A549 (cell line): ENCODE measurements around the gene NXN. TPM values are rescaled to one million over a fixed set of nuclear protein-coding genes. Genes with fewer than 3 reads are reported as not detected.

Experiments
- BHLHE40 ChIP-seq: IDR thresholded peaks from 2 replicates; pipeline ENCODE4 v1.6.1; 2012; ENCODE audit warnings: low read depth, low read length, inconsistent platforms
- CBX2 ChIP-seq: fragments of 200-600 bp; sonication (generic); IDR thresholded peaks from 2 replicates; pipeline ENCODE4 v1.6.1; 2016; ENCODE audit warnings: low read depth, mild to moderate bottlenecking, borderline replicate concordance
- CHD2 ChIP-seq: fragments of 150-350 bp; IDR thresholded peaks from 2 replicates; pipeline ENCODE4 v1.6.1; 2014; ENCODE audit warnings: low read length; ENCODE audit not compliant: partially characterized antibody
- ESRRA ChIP-seq: fragments of 150-350 bp; IDR thresholded peaks from 2 replicates; pipeline ENCODE4 v1.6.1; 2014; ENCODE audit warnings: mild to moderate bottlenecking, low read length, borderline replicate concordance
- FOSB ChIP-seq: fragments of 250-450 bp; sonication (Bioruptor Pico); IDR thresholded peaks from 2 replicates; pipeline ENCODE4 v1.5.0; 2020; ENCODE audit warnings: mild to moderate bottlenecking, moderate library complexity
- FOSL2 ChIP-seq, 2 experiments: fragments of 450-650 bp in 1 of 2; fragments of >200 bp in 1 of 2; sonication (Bioruptor Twin) in 1 of 2; formaldehyde crosslinking; IDR thresholded peaks; 2 replicates each; pipeline versions ENCODE4 v1.5.0 to v1.6.1; 2016 to 2020; ENCODE audit warnings: mild to moderate bottlenecking in 1 of 2, moderate library complexity in 1 of 2
- FOXS1 ChIP-seq: fragments of 250-450 bp; sonication (Bioruptor Pico); IDR thresholded peaks from 2 replicates; pipeline ENCODE4 v1.5.0; 2020; ENCODE audit warnings: mild to moderate bottlenecking, moderate library complexity
- GATA3 ChIP-seq: IDR thresholded peaks from 2 replicates; pipeline ENCODE4 v1.6.1; 2012; ENCODE audit warnings: borderline replicate concordance
- HDAC2 ChIP-seq: fragments of 200-600 bp; sonication (generic); IDR thresholded peaks from 2 replicates; pipeline ENCODE4 v1.6.1; 2016
- HOXA7 ChIP-seq: fragments of 250-450 bp; sonication (Bioruptor Pico); IDR thresholded peaks from 2 replicates; pipeline ENCODE4 v1.5.0; 2020; ENCODE audit warnings: mild to moderate bottlenecking, moderate library complexity
- HOXB13 ChIP-seq: fragments of 250-450 bp; sonication (Bioruptor Pico); IDR thresholded peaks from 2 replicates; pipeline ENCODE4 v1.5.0; 2020; ENCODE audit warnings: low read depth, mild to moderate bottlenecking, moderate library complexity
- JUN ChIP-seq, 2 experiments: fragments of >200 bp; sonication (Bioruptor Twin); formaldehyde crosslinking; IDR thresholded peaks; 2 replicates in 1 of 2; 3 replicates in 1 of 2; pipeline ENCODE4 v1.6.1; 2016 to 2017
- KDM1A ChIP-seq: fragments of 200-600 bp; sonication (generic); IDR thresholded peaks from 2 replicates; pipeline ENCODE4 v1.6.1; 2016; ENCODE audit warnings: low read depth, mild to moderate bottlenecking
- NFE2L2 ChIP-seq: fragments of 150-350 bp; conservative IDR thresholded peaks from 2 replicates; pipeline ENCODE4 v1.6.1; 2014; ENCODE audit warnings: low read length
- NPAS2 ChIP-seq: fragments of 250-450 bp; sonication (Bioruptor Pico); IDR thresholded peaks from 2 replicates; pipeline ENCODE4 v1.8.0; 2022; ENCODE audit warnings: mild to moderate bottlenecking, moderate library complexity, borderline replicate concordance
- NR3C1 ChIP-seq: fragments of >200 bp; sonication (Bioruptor Twin); formaldehyde crosslinking; IDR thresholded peaks from 3 replicates; pipeline ENCODE4 v1.6.1; 2017
- POLR2A ChIP-seq: IDR thresholded peaks from 2 replicates; pipeline ENCODE4 v1.6.1; 2012; ENCODE audit warnings: mild to moderate bottlenecking, low read length
- RARB ChIP-seq: fragments of 250-450 bp; sonication (Bioruptor Pico); IDR thresholded peaks from 2 replicates; pipeline ENCODE4 v1.8.0; 2021; ENCODE audit warnings: mild to moderate bottlenecking, moderate library complexity
- RCOR1 ChIP-seq: fragments of 150-350 bp; IDR thresholded peaks from 2 replicates; pipeline ENCODE4 v1.6.1; 2014; ENCODE audit warnings: antibody characterized with exemption, low read length, low read depth
- RFX5 ChIP-seq: fragments of 450-650 bp; IDR thresholded peaks from 2 replicates; pipeline ENCODE4 v1.7.1; 2014; ENCODE audit warnings: antibody characterized with exemption, mild to moderate bottlenecking, moderate library complexity
- RNF2 ChIP-seq: fragments of 200-600 bp; sonication (generic); IDR thresholded peaks from 2 replicates; pipeline ENCODE4 v1.6.1; 2016; ENCODE audit warnings: low read depth, mild to moderate bottlenecking, antibody characterized with exemption, moderate library complexity, borderline replicate concordance
- SMC3 ChIP-seq: fragments of >200 bp; sonication (Bioruptor Twin); formaldehyde crosslinking; IDR thresholded peaks from 3 replicates; pipeline ENCODE4 v1.6.1; 2018; ENCODE audit warnings: inconsistent platforms
- SREBF2 ChIP-seq: fragments of 450-650 bp; IDR thresholded peaks from 2 replicates; pipeline ENCODE4 v1.6.1; 2014; ENCODE audit warnings: mild to moderate bottlenecking, moderate library complexity
- TFCP2L1 ChIP-seq: fragments of 250-450 bp; sonication (Bioruptor Pico); IDR thresholded peaks from 2 replicates; pipeline ENCODE4 v1.5.0; 2021; ENCODE audit warnings: mild to moderate bottlenecking
- TP53 ChIP-seq: fragments of 250-450 bp; sonication (Bioruptor Pico); IDR thresholded peaks from 2 replicates; pipeline ENCODE4 v1.5.0; 2021; ENCODE audit warnings: mild to moderate bottlenecking, moderate library complexity
- ZFP36 ChIP-seq: fragments of 450-650 bp; IDR thresholded peaks from 2 replicates; pipeline ENCODE4 v1.6.1; 2014; ENCODE audit warnings: borderline replicate concordance; ENCODE audit not compliant: partially characterized antibody
- ZNF302 ChIP-seq: fragments of 250-450 bp; sonication (Bioruptor Pico); IDR thresholded peaks from 2 replicates; pipeline ENCODE4 v1.9.0; 2021; ENCODE audit warnings: inconsistent platforms, mild to moderate bottlenecking, moderate library complexity
- polyA plus RNA-seq, 4 experiments: library from polyadenylated mRNA; depleted of rRNA in 3 of 4; stranded (reverse); fragments of >200 nt; fragmentation: RNase III in 1 of 4; extraction: RNeasy Plus Mini Kit Qiagen cat#74134 plus additional on column Dnase treatment in 1 of 4; gene quantifications; 2 replicates in 3 of 4; 3 replicates in 1 of 4; pipeline ENCODE4 v1.2.3, GENCODE V29; 2011 to 2017
- TF ChIP-seq, protein P1 (sequence below): IDR thresholded peaks from 2 replicates; pipeline ENCODE4 v1.6.1; 2012
- TF ChIP-seq, protein P2 (sequence below): IDR thresholded peaks from 2 replicates; pipeline ENCODE4 v1.6.1; 2012; ENCODE audit warnings: low read depth, borderline replicate concordance
- TF ChIP-seq, protein P3 (sequence below): fragments of 250-450 bp; sonication (Bioruptor Pico); IDR thresholded peaks from 2 replicates; pipeline ENCODE4 v1.5.0; 2021; ENCODE audit warnings: mild to moderate bottlenecking, moderate library complexity, borderline replicate concordance
- TF ChIP-seq, protein P4 (sequence below): fragments of >200 bp; sonication (Bioruptor Twin); formaldehyde crosslinking; IDR thresholded peaks from 2 replicates; pipeline ENCODE4 v1.6.1; 2016
- TF ChIP-seq, protein P5 (sequence below): fragments of 150-350 bp; IDR thresholded peaks from 2 replicates; pipeline ENCODE4 v1.6.1; 2014; ENCODE audit warnings: low read depth, mild to moderate bottlenecking, low read length
- TF ChIP-seq, protein P6 (sequence below): fragments of >200 bp; sonication (Bioruptor Twin); formaldehyde crosslinking; IDR thresholded peaks from 3 replicates; pipeline ENCODE4 v1.5.1; 2016
- TF ChIP-seq, protein P7 (sequence below): fragments of >200 bp; sonication (Bioruptor Twin); formaldehyde crosslinking; IDR thresholded peaks from 3 replicates; pipeline ENCODE4 v1.6.1; 2016
- TF ChIP-seq, protein P8 (sequence below): IDR thresholded peaks from 2 replicates; pipeline ENCODE4 v1.6.1; 2012

NXN gene
- polyA plus RNA-seq, 2 of the 4 experiments (the other 2 are of a cell fraction) = 24.6 to 31.1 TPM

DNA sequence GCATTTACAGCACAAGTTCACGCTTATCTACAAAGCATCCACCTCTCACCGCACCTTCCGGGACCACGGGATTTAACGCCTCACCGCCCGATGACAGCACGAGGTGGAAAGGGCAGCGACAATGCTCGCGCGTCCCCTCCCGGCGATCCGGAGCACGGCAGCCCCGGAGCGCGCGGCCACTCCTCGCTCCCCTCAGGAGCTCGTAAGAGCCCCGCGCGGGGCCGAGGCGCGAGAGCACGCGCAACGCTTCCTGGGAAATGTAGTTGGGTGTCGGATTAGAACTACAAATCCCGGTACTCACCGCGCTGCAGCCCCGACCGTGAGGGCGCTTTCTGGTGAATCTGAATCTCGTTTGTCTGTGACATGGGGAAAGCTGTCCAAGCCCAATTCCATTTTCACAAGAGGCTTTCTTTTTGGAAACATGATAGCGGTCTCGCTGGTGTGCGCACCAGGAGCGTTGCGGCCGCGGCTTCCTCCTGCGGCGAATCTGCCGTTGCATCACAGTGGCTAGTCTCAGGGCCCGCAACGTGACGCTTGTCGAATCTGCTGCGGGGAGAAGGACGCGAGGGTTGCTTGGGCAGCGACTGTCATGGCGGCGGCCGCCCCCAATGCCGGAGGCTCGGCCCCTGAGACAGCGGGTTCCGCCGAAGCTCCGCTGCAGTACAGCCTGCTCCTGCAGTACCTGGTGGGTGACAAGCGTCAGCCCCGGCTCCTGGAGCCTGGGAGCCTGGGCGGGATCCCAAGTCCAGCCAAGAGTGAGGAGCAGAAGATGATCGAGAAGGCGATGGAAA is 17.2 kb upstream of the NXN start, which contains the start of gene TIMM22 (continued):
- TF ChIP-seq HOXB13 (CRISPR knock-in tag) = peak; percentile 61; the same call in 1 of the 2 replicates
- TF ChIP-seq, protein P1, sequence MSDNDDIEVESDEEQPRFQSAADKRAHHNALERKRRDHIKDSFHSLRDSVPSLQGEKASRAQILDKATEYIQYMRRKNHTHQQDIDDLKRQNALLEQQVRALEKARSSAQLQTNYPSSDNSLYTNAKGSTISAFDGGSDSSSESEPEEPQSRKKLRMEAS = peak; percentile 100
- TF ChIP-seq, protein P2, sequence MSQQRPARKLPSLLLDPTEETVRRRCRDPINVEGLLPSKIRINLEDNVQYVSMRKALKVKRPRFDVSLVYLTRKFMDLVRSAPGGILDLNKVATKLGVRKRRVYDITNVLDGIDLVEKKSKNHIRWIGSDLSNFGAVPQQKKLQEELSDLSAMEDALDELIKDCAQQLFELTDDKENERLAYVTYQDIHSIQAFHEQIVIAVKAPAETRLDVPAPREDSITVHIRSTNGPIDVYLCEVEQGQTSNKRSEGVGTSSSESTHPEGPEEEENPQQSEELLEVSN = peak; percentile 99
- TF ChIP-seq TFCP2L1 (CRISPR knock-in tag) = no peak
- TF ChIP-seq NR3C1 = no peak
- no peak for TF ChIP-seq BHLHE40
- TF ChIP-seq ESRRA = 0 out of 2 replicates have a peak, but pooled peaks have one; percentile 48
- TF ChIP-seq CHD2 = peak; percentile 75
- peak; percentile 85 to 92; a peak in 4 of 5 replicates for TF ChIP-seq JUN (IDR thresholded peaks at IDR 0.05)
- TF ChIP-seq, protein P3, sequence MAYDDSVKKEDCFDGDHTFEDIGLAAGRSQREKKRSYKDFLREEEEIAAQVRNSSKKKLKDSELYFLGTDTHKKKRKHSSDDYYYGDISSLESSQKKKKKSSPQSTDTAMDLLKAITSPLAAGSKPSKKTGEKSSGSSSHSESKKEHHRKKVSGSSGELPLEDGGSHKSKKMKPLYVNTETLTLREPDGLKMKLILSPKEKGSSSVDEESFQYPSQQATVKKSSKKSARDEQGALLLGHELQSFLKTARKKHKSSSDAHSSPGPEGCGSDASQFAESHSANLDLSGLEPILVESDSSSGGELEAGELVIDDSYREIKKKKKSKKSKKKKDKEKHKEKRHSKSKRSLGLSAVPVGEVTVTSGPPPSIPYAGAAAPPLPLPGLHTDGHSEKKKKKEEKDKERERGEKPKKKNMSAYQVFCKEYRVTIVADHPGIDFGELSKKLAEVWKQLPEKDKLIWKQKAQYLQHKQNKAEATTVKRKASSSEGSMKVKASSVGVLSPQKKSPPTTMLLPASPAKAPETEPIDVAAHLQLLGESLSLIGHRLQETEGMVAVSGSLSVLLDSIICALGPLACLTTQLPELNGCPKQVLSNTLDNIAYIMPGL (CRISPR knock-in tag) = no peak; the same call in 1 of the 2 replicates
- TF ChIP-seq ZFP36 = no peak
- TF ChIP-seq, protein P4, sequence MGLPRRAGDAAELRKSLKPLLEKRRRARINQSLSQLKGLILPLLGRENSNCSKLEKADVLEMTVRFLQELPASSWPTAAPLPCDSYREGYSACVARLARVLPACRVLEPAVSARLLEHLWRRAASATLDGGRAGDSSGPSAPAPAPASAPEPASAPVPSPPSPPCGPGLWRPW = no peak
- no peak for TF ChIP-seq SREBF2
- TF ChIP-seq, protein P5, sequence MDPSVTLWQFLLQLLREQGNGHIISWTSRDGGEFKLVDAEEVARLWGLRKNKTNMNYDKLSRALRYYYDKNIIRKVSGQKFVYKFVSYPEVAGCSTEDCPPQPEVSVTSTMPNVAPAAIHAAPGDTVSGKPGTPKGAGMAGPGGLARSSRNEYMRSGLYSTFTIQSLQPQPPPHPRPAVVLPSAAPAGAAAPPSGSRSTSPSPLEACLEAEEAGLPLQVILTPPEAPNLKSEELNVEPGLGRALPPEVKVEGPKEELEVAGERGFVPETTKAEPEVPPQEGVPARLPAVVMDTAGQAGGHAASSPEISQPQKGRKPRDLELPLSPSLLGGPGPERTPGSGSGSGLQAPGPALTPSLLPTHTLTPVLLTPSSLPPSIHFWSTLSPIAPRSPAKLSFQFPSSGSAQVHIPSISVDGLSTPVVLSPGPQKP = no peak
- TF ChIP-seq, protein P6, sequence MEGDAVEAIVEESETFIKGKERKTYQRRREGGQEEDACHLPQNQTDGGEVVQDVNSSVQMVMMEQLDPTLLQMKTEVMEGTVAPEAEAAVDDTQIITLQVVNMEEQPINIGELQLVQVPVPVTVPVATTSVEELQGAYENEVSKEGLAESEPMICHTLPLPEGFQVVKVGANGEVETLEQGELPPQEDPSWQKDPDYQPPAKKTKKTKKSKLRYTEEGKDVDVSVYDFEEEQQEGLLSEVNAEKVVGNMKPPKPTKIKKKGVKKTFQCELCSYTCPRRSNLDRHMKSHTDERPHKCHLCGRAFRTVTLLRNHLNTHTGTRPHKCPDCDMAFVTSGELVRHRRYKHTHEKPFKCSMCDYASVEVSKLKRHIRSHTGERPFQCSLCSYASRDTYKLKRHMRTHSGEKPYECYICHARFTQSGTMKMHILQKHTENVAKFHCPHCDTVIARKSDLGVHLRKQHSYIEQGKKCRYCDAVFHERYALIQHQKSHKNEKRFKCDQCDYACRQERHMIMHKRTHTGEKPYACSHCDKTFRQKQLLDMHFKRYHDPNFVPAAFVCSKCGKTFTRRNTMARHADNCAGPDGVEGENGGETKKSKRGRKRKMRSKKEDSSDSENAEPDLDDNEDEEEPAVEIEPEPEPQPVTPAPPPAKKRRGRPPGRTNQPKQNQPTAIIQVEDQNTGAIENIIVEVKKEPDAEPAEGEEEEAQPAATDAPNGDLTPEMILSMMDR = peak; percentile 97
- TF ChIP-seq FOXS1 (CRISPR knock-in tag) = no peak; the same call in 1 of the 2 replicates
- TF ChIP-seq HDAC2 = peak; percentile 99
- TF ChIP-seq TP53 = no peak
- TF ChIP-seq HOXA7 = no peak
- TF ChIP-seq RARB (CRISPR knock-in tag) = no peak
- TF ChIP-seq, protein P7, sequence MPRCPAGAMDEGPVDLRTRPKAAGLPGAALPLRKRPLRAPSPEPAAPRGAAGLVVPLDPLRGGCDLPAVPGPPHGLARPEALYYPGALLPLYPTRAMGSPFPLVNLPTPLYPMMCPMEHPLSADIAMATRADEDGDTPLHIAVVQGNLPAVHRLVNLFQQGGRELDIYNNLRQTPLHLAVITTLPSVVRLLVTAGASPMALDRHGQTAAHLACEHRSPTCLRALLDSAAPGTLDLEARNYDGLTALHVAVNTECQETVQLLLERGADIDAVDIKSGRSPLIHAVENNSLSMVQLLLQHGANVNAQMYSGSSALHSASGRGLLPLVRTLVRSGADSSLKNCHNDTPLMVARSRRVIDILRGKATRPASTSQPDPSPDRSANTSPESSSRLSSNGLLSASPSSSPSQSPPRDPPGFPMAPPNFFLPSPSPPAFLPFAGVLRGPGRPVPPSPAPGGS = peak; percentile 80; the same call in 2 of the 3 replicates
- TF ChIP-seq FOSL2 (IDR thresholded peaks at IDR 0.05) = no peak
- TF ChIP-seq FOSL2 (CRISPR knock-in tag; IDR thresholded peaks at IDR 0.05) = peak; percentile 48; the same call in 1 of the 2 replicates
- TF ChIP-seq NFE2L2 = no peak
- no peak for TF ChIP-seq ZNF302 (CRISPR knock-in tag)
- TF ChIP-seq KDM1A = no peak
- peak; percentile 88 for TF ChIP-seq SMC3
- TF ChIP-seq POLR2A = peak; percentile 92
- TF ChIP-seq RFX5 = no peak
- TF ChIP-seq RNF2 = no peak
- TF ChIP-seq FOSB (CRISPR knock-in tag) = no peak
- peak; percentile 43; the same call in 1 of the 2 replicates for TF ChIP-seq GATA3
- TF ChIP-seq, protein P8, sequence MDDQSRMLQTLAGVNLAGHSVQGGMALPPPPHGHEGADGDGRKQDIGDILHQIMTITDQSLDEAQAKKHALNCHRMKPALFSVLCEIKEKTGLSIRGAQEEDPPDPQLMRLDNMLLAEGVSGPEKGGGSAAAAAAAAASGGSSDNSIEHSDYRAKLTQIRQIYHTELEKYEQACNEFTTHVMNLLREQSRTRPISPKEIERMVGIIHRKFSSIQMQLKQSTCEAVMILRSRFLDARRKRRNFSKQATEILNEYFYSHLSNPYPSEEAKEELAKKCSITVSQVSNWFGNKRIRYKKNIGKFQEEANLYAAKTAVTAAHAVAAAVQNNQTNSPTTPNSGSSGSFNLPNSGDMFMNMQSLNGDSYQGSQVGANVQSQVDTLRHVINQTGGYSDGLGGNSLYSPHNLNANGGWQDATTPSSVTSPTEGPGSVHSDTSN = peak; percentile 40
- TF ChIP-seq CBX2 = no peak
- no peak for TF ChIP-seq RCOR1
- TF ChIP-seq NPAS2 = peak; percentile 98
